Astrocyte (in vitro differentiated cells and primary cell): ENCODE data around the gene C1orf105. TPM values are rescaled to one million over a fixed set of nuclear protein-coding genes. Genes with fewer than 3 reads are reported as not detected.

Experiments used
- DNase-seq: peaks from one replicate; pipeline ENCODE4 v3.0.0-alpha.2; 2010; ENCODE audit warnings: low read depth
- FAIRE-seq: peaks from 2 replicates; lab custom pipeline; 2011; peaks lifted over from hg19 to GRCh38; lab: Jason Lieb, UNC
- H2AFZ ChIP-seq: 2 replicates; pipeline ENCODE4 v1.6.0; 2012; ENCODE audit warnings: low read depth, low read length, inconsistent platforms
- H3K27ac ChIP-seq: 2 replicates; pipeline ENCODE4 v1.5.1; 2011; ENCODE audit warnings: low read depth, low read length, inconsistent platforms
- H3K27me3 ChIP-seq: 2 replicates; pipeline ENCODE4 v1.6.0; 2011; ENCODE audit warnings: low read length, inconsistent platforms; ENCODE audit not compliant: insufficient read depth
- H3K36me3 ChIP-seq: 2 replicates; pipeline ENCODE4 v1.5.1; 2011; ENCODE audit warnings: low read length, inconsistent platforms; ENCODE audit not compliant: insufficient read depth
- H3K4me1 ChIP-seq: 2 replicates; pipeline ENCODE4 v1.5.1; 2011; ENCODE audit warnings: low read length, inconsistent platforms; ENCODE audit not compliant: insufficient read depth
- H3K4me2 ChIP-seq: 2 replicates; pipeline ENCODE4 v1.6.0; 2012; ENCODE audit warnings: low read length, inconsistent platforms
- H3K4me3 ChIP-seq: 2 replicates; pipeline ENCODE4 v1.5.1; 2011; ENCODE audit warnings: low read depth, mild to moderate bottlenecking, low read length, inconsistent platforms; ENCODE audit not compliant: insufficient read depth
- H3K79me2 ChIP-seq: 2 replicates; pipeline ENCODE4 v1.6.0; 2012; ENCODE audit warnings: mild to moderate bottlenecking, low read length, inconsistent platforms; ENCODE audit not compliant: insufficient read depth
- H3K9ac ChIP-seq: 2 replicates; pipeline ENCODE4 v1.6.0; 2012; ENCODE audit warnings: mild to moderate bottlenecking, low read length, inconsistent platforms
- H3K9me3 ChIP-seq: 2 replicates; pipeline ENCODE4 v1.5.1; 2012; ENCODE audit warnings: low read depth, mild to moderate bottlenecking, low read length, inconsistent platforms; ENCODE audit not compliant: insufficient read depth
- H4K20me1 ChIP-seq: 2 replicates; pipeline ENCODE4 v1.6.0; 2012; ENCODE audit warnings: low read length, inconsistent platforms; ENCODE audit not compliant: insufficient read depth
- H3K27ac Mint-ChIP-seq: one replicate; pipeline ENCODE4 v1.8.0; 2021; ENCODE audit warnings: mild to moderate bottlenecking, mixed read lengths; ENCODE audit not compliant: unreplicated experiment
- H3K27me3 Mint-ChIP-seq: one replicate; pipeline ENCODE4 v1.8.0; 2021; ENCODE audit warnings: low read depth, mixed read lengths; ENCODE audit not compliant: unreplicated experiment
- H3K36me3 Mint-ChIP-seq: one replicate; pipeline ENCODE4 v1.8.0; 2021; ENCODE audit warnings: low read depth, mixed read lengths; ENCODE audit not compliant: unreplicated experiment
- H3K4me1 Mint-ChIP-seq: one replicate; pipeline ENCODE4 v1.8.0; 2021; ENCODE audit warnings: low read depth, mixed read lengths; ENCODE audit not compliant: unreplicated experiment
- H3K4me3 Mint-ChIP-seq: one replicate; pipeline ENCODE4 v1.8.0; 2021; ENCODE audit warnings: mild to moderate bottlenecking, moderate library complexity, mixed read lengths; ENCODE audit not compliant: unreplicated experiment
- H3K9me3 Mint-ChIP-seq: one replicate; pipeline ENCODE4 v1.8.0; 2021; ENCODE audit warnings: mild to moderate bottlenecking, mixed read lengths; ENCODE audit not compliant: unreplicated experiment
- EZH2 ChIP-seq: IDR thresholded peaks from 2 replicates; pipeline ENCODE4 v1.6.1; 2012; ENCODE audit warnings: mild to moderate bottlenecking, low read length, inconsistent platforms; ENCODE audit not compliant: insufficient read depth
- total RNA-seq: library from RNA; stranded (reverse); gene quantifications from 2 replicates; pipeline ENCODE4 v1.2.1, GENCODE V29; 2021
- TF ChIP-seq, protein P1 (sequence below): IDR thresholded peaks from 2 replicates; pipeline ENCODE4 v1.5.1; 2011; ENCODE audit warnings: low read depth, mild to moderate bottlenecking, inconsistent platforms, low read length, moderate library complexity; ENCODE audit not compliant: insufficient read depth

The C1orf105 gene
- total RNA-seq, 1 donor from 2014 or later: not detected

DNA sequence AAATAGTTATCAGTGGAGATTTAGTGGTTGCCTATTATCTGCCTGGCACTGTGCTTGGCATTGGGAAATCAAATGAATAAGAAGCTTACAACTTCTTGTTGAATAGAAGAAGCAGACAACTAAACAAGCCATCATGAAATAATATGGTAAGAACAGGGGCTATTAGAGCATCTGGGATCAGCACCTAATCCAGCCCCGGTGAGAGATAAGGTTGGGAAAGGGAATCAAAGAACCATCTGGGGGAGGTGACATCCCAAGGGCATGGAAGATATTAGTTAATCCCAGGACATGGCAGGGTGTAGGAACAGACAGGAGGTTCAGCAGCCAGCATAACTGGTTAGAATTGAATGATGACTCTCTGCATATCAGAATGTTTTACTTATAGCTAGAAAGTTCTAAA lies 76.2 kb downstream of the C1orf105 start:
- Histone ChIP-seq H4K20me1 (no peaks in the 10 kb centered on the region), H3K79me2 (no peaks in the 10 kb centered on the region), H3K27me3 (no peaks in the 10 kb centered on the region), H2AFZ (peak overlapping the region; percentile 29), H3K9me3 (no peaks in the 10 kb centered on the region), H3K4me3 (no peak overlapping the region), H3K9ac (no peak overlapping the region), H3K4me2 (peak overlapping the region; percentile 51), H3K27ac (no peak overlapping the region), H3K4me1 (peaks cover 8% of the 10 kb centered on the region), H3K36me3 (no peaks in the 10 kb centered on the region)
- no peak overlapping the region for H3K4me3 Mint-ChIP-seq
- peaks cover 8% of the 10 kb centered on the region for H3K27me3 Mint-ChIP-seq
- H3K27ac Mint-ChIP-seq: peak overlapping the region; percentile 34
- no peaks in the 10 kb centered on the region for H3K36me3 Mint-ChIP-seq
- TF ChIP-seq, protein P1, sequence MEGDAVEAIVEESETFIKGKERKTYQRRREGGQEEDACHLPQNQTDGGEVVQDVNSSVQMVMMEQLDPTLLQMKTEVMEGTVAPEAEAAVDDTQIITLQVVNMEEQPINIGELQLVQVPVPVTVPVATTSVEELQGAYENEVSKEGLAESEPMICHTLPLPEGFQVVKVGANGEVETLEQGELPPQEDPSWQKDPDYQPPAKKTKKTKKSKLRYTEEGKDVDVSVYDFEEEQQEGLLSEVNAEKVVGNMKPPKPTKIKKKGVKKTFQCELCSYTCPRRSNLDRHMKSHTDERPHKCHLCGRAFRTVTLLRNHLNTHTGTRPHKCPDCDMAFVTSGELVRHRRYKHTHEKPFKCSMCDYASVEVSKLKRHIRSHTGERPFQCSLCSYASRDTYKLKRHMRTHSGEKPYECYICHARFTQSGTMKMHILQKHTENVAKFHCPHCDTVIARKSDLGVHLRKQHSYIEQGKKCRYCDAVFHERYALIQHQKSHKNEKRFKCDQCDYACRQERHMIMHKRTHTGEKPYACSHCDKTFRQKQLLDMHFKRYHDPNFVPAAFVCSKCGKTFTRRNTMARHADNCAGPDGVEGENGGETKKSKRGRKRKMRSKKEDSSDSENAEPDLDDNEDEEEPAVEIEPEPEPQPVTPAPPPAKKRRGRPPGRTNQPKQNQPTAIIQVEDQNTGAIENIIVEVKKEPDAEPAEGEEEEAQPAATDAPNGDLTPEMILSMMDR: no peak
- no peak for FAIRE-seq
- no peaks in the 10 kb centered on the region for H3K9me3 Mint-ChIP-seq
- peaks cover 9% of the 10 kb centered on the region for H3K4me1 Mint-ChIP-seq
- DNase-seq: no peak

DNA sequence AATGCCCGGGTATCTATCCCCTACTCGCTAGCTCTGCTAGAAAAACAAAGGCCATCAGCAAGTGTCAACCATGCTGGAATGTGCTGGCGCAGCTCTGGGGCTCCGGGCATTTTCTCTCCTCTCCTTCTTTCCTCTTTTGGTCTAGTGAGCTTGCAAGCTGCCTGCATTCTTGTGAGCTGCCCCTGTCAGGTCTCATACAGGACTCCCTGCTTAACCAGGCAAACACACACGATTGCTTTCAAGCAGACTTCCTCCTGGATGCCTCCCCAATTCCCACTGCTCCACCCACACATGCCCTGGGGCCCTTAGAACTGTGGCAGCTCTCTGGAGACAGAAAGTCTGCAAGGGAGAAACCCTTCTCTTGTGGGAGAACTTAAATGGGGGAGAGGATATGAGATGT lies 76.7 kb downstream of the C1orf105 start:
- Histone ChIP-seq H4K20me1 (no peaks in the 10 kb centered on the region), H3K9me3 (no peaks in the 10 kb centered on the region), H3K27me3 (no peaks in the 10 kb centered on the region), H3K36me3 (no peaks in the 10 kb centered on the region), H3K4me3 (no peak overlapping the region), H3K27ac (no peak overlapping the region), H3K4me1 (peaks cover 8% of the 10 kb centered on the region), H2AFZ (peak overlapping the region; percentile 29), H3K4me2 (peak overlapping the region; percentile 51), H3K9ac (no peak overlapping the region), H3K79me2 (no peaks in the 10 kb centered on the region)
- H3K9me3 Mint-ChIP-seq: no peaks in the 10 kb centered on the region
- H3K4me1 Mint-ChIP-seq: peaks cover 9% of the 10 kb centered on the region
- H3K4me3 Mint-ChIP-seq: peak overlapping the region; percentile 60
- no peak for FAIRE-seq
- no peaks in the 10 kb centered on the region for H3K36me3 Mint-ChIP-seq
- peaks cover 3% of the 10 kb centered on the region for H3K27me3 Mint-ChIP-seq
- DNase-seq: peak; percentile 82
- peak overlapping the region; percentile 29 for H3K27ac Mint-ChIP-seq
- TF ChIP-seq, protein P1: no peak
- no peak for TF ChIP-seq EZH2

DNA sequence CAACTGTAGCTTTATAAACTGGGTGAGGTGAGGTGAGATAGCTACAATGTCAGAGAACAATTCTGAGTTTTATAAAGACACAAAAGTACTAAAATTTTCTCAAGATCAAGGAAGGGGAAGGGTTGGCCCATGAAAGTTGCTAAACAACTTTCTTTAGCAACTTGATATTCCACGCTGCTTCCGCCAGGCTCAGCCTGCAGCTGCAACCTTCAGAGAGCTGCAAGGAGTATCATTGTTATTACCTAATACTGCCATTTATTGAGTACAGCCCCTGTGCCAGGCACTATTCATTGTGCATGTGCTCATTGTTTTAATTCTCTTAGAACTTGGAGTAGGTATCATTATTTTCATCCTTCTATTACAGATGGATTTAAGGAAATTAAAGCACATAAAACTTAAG lies 78.4 kb downstream of the C1orf105 start:
- no peak overlapping the region for H3K4me3 Mint-ChIP-seq
- no peak overlapping the region for H3K27ac Mint-ChIP-seq
- TF ChIP-seq, protein P1: no peak
- TF ChIP-seq EZH2: no peak
- no peaks in the 10 kb centered on the region for H3K27me3 Mint-ChIP-seq
- H3K36me3 ChIP-seq: no peaks in the 10 kb centered on the region
- H3K79me2 ChIP-seq: no peaks in the 10 kb centered on the region
- peaks cover 8% of the 10 kb centered on the region for H3K4me1 ChIP-seq
- H3K27ac ChIP-seq: no peak overlapping the region
- H3K4me2 ChIP-seq: no peak overlapping the region
- no peaks in the 10 kb centered on the region for H3K9me3 ChIP-seq
- H3K4me1 Mint-ChIP-seq: peaks cover 9% of the 10 kb centered on the region
- H3K27me3 ChIP-seq: no peaks in the 10 kb centered on the region
- DNase-seq: no peak
- no peak overlapping the region for H2AFZ ChIP-seq
- H3K4me3 ChIP-seq: no peak overlapping the region
- no peak overlapping the region for H3K9ac ChIP-seq
- H4K20me1 ChIP-seq: no peaks in the 10 kb centered on the region
- no peak for FAIRE-seq
- no peaks in the 10 kb centered on the region for H3K9me3 Mint-ChIP-seq
- no peaks in the 10 kb centered on the region for H3K36me3 Mint-ChIP-seq
